GM21526 (cell line): Measurements from ENCODE around the gene ANKS4B.
"Not testable (repeated sequence)": the region's sequence is repeated elsewhere in the genome, so short reads cannot be mapped to it uniquely, and the experiment has no call there.

ENCODE experiments used
- ATAC-seq: cut with Tn5 transposase; IDR thresholded peaks from one replicate; pipeline ENCODE4 v1.9.1; 2021; ENCODE audit warnings: moderate library complexity; ENCODE audit not compliant: unreplicated experiment, low FRiP score

The ANKS4B gene

DNA sequence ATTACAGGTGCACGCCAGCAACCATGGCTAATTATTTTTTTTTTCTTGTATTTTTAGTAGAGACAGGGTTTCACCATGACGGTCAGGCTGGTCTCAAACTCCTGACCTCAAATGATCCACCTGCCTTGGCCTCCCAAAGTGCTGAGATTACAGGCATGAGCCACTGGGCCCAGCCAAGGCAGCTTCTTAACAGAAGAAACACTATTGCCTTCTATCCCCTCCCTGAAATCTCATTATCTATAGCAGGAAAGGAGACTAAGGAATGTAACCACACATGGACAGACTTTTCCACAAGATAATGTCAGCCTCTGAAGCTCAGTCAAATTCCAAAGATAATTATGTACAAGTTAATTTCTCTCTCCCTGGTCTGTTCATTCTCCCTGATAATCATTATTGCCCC lies 16.4 kb upstream of the ANKS4B start:
- no peak for ATAC-seq

DNA sequence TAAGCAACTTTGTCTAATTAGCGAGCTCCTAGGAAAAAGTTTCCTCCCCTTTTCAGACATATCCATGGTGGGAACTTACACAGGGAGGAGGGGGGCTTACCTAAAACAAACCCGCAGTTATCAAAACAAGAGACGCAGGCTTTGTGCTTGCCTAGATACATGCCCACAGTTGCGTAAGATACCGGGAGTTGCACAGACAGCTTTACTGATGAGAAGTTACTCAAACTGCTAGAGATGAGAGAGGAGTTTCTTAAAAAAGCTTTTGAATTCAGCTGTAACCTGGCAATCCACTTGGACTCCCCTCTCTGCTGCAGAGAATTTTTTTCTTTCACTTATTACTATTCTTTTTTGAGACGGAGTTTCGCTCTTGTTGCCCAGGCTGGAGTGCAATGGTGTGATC lies 15.3 kb upstream of the ANKS4B start:
- no peak for ATAC-seq

DNA sequence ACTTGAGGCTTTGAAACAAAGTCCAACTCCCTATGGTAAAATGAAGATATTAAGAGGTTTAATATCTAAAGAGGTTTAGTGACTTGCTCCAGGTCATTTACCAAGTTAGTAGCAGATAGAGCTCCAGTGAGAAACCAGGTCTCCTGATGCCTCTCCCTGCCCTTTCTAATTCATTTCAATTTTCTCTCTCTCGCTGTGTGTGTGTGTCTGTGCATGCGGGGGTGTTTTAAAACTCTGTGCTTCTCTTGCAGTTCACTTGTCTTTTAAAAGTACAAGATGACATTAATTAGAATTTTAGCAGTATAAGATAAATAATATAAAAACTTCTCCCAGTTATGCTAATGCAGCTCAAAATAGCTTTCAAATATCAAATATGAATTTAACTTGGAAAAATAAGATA lies 13.9 kb upstream of the ANKS4B start:
- no peak for ATAC-seq

DNA sequence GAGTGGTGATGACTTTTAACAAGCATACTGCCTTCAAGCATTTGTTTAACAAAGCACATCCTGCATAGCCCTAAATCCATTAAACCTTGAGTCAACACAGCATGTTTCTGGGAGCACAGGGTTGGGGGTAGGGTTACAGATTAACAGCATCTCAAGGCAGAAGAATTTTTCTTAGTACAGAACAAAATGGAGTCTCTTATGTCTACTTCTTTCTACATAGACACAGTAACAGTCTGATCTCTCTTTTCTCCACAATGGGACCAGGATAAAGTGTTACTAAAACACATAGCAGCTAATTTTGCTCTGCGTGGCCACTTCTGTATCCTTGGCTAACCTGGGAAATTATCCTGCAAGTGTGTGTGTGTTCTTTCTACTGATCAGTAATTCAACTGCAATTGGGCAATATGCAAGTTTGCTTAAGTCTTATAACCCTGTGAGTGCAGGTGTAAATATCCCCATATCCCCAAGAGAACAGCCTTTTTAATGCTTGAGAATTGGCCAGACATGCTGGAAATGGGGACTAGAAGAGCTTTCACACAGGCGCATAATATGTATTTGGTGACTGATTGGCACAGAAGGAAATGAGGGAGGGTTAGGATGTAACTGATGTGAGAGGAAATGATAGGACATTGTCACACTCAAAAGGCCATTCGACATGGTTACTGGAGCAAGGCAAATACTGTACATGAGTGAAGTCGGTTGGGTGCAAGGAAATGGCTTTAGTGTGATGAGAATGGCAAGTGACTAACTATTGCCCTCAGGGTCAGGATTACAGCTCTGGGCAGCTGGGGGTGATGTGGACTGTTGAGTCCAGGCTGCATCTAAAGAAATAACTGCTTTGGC lies 10.8 kb upstream of the ANKS4B start:
- no peak for ATAC-seq

DNA sequence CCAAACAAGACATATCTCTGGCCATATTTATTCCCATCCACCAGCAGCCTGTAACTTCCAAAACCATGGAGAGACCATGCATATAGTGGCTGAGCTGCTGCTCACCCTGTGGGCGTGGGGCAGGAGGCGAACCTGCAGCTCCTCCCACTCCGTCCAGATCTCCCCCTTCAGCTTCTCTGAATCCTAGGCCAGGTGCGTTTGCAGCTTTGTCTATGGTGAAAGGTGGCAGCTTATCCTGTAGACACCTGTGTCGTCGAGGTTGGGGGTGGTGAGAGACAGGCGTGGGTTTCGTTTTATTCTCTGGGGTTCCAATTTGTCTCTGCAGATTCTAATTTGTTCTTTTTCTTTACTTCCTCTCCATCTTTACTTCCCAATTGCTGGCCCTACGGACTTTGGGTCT lies 9.7 kb upstream of the ANKS4B start:
- no peak for ATAC-seq

DNA sequence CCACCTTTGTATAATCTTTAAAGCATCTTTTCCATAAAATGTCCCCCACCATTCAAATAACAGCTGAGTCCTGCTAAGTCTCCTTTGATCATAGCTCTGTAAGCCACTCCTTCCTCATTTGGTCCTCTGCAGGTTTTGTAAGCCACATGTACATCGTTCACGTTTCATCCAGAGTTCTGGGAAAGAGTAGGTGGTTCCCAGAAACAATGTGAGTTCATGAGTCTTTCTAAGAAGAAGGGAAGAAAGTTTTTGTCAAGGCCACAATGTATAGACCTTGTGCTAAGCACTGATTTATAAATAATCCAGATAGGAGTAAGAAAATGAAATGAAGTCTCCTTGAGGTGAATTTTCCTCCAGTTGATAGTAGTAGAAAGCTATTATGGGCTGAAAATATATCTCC lies 8.7 kb upstream of the ANKS4B start:
- no peak for ATAC-seq

DNA sequence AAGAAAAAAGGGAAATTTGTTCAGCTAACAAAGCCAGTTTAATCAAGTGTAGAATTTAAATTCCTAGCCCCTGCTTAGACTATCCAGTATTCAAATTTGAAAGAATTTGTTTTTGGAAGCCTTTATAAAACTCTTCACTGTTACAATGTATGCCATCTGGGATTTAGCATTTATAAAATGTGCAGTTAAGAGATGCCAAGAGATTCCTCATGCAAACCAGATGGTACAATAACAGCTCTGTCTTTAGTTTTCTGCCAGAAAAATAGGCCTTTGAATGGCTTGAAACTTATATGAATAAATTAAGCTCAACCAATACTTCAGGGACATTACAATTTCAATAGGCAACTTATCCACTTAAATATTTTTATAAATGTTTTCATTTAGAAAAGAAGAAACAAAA lies 6.8 kb upstream of the ANKS4B start:
- no peak for ATAC-seq

DNA sequence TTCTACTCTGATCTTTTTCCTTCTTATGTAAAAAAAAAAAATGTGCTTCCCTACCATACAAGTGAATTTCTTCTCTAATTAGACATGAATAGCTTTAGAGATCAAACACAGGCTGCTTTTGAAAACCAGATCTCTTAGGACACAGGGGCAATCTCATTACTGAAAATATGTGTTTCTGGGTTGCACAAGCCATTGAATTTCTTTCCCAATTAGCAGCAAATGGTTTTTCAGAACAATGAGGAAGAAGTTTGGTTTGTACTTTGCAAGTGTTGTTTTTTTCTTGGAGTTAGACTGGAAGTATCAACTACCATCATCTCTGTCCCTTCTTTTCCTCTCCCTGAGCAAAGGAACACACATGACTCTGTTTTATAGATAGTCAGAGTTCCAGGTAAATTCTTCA lies 5.6 kb upstream of the ANKS4B start:
- ATAC-seq = no peak

DNA sequence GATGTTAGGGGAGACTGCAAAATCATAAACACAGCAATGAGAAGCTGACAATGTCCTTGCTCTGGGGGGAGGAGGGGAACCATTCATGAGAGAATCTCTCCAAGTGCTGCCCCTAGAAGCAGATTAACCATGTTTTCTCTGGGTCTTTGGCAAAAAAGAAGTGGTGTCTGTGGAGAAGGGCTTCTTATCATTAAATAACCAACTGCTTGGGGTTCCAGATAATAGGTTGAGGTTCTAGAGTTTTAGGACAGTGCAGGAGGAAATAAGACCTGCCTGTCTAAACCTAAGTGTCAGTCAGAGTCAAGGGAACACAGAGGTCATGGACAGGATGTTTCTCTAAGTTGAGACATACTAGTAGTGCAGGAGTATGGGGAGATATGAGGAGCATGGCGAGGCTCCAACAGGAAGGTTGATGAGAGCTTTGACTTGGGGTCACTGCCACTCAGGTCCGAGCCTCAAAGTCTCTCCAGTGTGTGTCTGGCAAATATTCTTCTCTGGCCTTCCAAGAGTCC lies 5.1 kb upstream of the ANKS4B start:
- ATAC-seq = no peak

DNA sequence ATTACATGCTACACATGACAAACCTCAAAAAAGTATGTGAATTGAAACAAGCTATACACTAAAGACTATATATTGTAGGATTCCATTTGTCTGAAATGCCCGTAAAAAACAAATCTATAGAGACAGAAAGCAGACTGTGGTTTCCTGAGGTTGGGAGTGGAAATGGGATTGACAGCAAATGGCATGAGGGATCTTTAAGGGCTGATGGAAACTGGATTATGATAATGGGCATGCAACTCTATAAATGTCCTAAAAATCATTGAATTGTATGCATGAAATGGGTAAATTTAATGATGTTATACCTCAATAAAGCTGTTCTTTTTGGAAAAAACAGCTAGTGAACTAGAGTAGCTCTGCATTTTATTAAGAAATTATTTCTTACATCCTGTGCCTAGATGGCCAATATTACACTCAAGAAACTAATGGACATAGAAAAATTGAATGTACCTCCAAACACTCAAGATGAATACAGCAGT lies 416 bp upstream of the ANKS4B start:
- no peak for ATAC-seq

DNA sequence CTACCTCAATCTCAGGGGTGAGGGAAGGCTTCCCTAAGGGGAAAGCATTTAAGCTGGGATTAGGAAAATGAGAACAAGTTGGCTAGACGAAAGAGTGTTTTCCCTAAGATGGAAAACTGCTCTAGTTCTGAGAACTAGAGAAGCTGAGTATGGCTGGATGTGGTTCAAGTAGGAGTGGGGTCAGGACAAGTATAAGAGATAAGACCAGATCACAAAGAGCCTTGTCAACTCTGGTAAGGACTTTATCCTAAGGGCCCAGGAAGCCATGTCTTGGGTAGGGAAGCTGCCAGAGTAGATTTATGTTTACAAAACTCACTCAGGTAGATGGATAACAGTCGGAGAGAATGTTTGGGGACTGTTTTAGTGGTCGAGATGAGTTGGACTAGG lies 1.7 kb downstream of the ANKS4B start:
- no peak for ATAC-seq

DNA sequence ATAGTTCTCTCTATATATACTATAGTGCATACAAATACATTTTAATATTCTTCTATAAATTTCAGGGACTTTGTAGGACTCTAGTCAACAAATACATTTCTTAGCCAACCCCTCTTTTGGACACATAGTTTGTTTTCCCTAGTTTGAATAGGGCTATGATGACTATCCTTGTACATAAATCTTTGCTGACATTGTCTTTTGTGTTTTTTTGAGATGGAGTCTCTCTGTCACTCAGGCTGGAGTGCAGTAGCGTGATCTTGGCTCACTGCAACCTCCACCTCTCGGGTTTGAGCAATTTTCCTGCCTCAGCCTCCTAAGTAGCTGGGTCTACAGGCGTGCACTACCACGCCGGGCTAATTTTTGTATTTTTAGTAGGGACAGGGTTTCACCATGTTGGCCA lies 3.3 kb downstream of the ANKS4B start:
- ATAC-seq = no peak

DNA sequence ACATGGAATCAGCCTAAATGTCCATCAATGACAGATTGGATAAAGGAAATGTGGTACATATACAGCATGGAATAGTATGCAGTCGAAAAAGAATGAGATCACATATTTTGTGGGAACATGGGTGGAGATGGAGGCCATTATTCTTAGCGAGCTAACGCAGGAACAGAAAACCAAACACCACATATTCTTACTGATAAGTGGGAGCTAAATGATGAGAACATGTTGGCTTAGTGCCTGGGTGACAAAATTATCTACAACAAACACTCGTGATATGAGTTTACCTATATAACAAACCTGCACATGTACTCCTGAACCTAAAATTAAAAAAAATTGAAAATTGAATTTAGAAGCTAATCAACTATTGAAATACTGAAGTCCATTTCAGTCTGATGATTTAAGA lies 6.1 kb downstream of the ANKS4B start:
- ATAC-seq = no peak

DNA sequence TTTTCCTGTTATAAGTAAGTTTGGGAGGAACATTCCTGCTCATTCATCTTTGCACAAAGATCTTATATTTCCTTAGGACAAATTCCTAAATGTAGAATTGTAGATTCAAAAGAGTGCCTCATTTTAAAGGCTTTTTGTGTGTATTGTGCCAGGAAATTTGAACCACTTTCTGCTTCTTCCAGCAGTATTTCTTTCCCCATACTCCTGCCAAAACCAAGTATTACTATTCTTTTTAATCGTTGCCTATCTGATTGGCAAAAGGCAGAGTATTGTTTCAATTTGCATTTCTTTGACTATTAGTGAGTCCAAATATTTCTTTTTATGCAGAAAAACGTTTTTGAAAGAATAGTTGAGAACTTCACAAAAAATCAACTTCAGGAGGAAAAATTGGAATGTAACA lies 9.3 kb downstream of the ANKS4B start:
- no peak for ATAC-seq

DNA sequence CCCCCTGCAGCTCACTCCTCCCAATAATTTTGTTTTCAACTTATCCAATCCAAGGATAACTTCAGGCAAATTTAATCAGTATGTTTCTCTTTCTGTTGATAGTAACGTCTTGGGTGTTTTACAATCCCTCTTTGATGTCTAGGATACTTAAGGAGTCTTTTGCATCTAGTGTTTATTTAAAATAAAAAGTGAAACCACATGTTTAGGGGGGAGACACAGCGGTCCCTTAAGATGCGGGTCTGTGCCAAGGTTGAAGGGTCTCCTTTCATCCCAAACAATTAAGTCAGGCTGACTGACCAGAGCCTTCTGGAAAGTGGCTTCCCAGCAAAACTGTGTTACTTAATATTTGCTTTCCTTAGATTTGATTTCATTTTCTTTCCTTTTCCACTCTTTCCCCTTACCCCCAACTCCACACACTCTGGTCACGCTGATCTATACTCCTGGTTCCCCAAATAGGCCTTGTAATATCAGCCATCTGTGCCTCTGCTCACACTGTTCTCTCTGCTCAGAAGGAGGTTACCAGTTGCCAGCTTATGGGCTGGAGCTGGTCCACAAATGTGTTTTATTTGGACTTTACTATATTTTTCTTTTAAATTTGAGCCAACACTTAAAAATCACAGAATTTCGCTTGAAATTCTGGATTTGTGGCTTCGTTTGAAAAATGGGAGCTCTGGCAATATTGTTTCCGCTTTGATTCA lies 11.2 kb downstream of the ANKS4B start:
- no peak for ATAC-seq

DNA sequence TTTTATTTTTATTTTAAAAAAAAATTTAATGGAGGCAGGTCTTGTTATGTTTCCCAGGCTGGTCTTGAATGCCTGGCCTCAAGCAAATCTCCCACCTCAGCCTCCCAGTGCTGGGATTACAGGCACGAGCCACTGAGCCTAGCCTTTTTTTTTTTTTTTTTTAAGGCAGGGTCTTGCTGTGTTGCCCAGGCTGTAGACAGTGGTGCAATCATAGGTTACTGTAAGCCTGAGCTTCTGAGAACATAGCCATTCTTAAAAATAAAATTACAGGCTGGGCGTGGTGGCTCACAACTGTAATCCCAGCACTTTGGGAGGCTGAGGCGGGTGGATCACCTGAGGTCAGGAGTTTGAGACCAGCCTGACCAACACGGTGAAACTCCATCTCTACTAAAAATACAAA lies 14.7 kb downstream of the ANKS4B start:
- not testable (repeated sequence) for ATAC-seq

DNA sequence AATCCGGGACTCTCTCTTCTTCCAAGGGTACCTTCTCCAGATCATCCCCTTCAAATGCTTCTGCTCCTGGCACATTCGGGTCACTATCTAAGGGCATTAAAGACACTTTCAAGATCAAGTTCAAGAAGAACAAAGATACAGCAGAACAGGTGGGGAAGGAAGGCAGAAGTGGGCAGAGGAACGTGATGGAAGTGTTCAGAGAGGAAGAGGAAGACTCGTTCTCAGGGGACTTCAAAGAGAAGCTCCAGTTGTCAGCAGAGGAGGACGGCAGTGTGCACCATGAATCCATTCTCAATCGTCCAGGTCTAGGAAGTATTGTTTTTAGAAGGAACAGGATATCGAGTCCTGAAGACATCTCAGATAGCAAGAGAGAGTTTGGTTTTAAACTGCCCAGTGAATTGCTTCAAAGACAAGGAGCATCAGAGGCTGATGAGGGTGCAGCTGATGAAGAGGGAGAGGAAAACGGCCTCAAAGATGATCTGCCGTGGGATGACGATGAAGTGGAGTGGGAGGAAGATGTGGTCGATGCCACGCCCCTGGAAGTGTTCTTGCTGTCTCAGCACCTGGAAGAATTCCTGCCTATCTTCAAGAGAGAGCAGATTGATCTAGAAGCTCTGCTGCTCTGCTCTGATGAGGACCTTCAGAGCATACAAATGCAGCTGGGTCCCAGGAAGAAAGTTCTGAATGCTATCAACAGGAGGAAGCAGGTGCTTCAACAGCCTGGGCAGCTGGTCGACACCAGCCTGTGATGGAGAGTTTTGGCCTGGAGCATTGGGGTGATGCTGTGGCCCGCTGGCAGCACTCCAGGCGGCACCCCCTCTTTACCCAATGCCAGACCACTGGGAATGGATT lies 16.8 kb downstream of the ANKS4B start:
- ATAC-seq = no peak

DNA sequence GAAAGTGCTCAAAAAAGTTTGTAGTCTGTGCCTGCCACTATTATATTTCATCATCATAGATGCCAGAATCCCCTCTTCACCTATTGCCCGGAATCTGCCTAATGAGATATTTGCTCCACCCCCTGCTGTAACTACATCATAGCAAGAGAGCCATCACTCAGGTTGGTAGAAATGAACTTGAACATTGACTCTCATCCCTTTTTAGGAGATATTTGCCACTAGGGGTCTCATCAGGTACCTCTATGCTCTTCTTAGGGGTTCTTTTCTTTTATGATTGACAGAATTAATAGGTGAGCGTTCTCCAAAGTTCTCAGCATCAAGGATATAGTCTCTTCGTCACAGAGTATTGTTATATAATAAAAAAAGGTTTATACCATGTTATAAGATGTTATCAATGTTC lies 20.0 kb downstream of the ANKS4B start:
- ATAC-seq = no peak

DNA sequence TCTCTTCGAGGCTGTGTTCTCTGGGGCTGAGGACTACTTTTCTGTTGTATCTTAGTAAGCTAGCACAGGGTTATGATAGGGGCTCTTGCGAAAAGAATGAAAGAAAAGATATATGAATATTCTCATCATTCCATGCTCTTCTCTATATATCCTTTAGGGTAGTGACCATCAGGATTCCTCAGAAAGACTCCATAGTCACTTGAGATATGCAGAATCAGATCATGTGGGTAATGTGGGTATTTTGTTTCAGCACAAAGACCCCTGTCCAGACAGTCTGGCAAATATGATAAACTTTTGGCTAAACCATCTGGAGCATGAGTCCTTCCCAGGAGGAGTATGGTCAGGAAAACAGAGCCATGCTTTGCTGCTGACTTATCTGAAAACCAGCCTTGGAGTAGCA lies 23.1 kb downstream of the ANKS4B start:
- no peak for ATAC-seq

DNA sequence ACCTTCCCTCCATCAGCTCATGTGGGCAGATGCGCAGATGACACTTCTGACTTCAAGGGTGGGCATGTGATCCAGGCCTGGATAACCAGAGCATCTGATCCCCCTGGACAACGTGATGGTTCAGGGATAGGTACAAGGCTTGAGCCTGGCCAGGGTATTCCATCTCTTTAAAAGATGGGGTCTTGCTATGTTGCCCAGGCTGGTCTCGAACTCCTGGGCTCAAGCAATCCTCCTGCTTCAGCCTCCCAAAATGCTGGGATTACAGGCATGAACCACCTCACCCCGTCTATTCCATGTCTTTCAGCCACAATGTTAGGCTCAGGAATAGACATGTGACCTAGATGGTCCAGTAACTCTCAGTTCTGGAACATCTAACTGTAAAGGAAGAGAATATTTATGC lies 23.8 kb downstream of the ANKS4B start:
- ATAC-seq = no peak
